Natural killer cell treated with Interleukin-12 subunit alpha and Interleukin-12 subunit beta and Interleukin-15 and Interleukin-18, amount 100 ng/mL, for 72 hours (primary cell): ENCODE results near the gene PGS1. TPM values are rescaled to one million over a fixed set of nuclear protein-coding genes. Genes with fewer than 3 reads are reported as not detected.

Source experiments
- ATAC-seq, 2 donors: fragments of 150-1000 bp; cut with Tn5 transposase in 1 of 2; sonication (Bioruptor Pico), chemical (Tn5 transposase) in 1 of 2; 2 replicates each; pipeline ENCODE4 v1.10.0; 2021
- DNase-seq: peaks from one replicate; pipeline ENCODE4 v3.0.0; 2022; ENCODE audit warnings: low spot score
- H3K27ac Mint-ChIP-seq, 2 donors: 1 replicate in 1 of 2; 2 replicates in 1 of 2; pipeline ENCODE4 v1.8.0; 2022; ENCODE audit warnings: mixed read lengths in 2 of 2, mild to moderate bottlenecking in 1 of 2, moderate library complexity in 1 of 2
- H3K27me3 Mint-ChIP-seq, 2 donors: 1 replicate in 1 of 2; 2 replicates in 1 of 2; pipeline ENCODE4 v1.8.0; 2022; ENCODE audit warnings: mixed read lengths in 2 of 2
- H3K36me3 Mint-ChIP-seq: one replicate; pipeline ENCODE4 v1.8.0; 2022; ENCODE audit warnings: mixed read lengths
- H3K4me1 Mint-ChIP-seq, 2 donors: 1 replicate in 1 of 2; 2 replicates in 1 of 2; pipeline ENCODE4 v1.8.0; 2022; ENCODE audit warnings: low read depth in 2 of 2, mixed read lengths in 2 of 2, mild to moderate bottlenecking in 1 of 2
- H3K4me3 Mint-ChIP-seq: one replicate; pipeline ENCODE4 v1.8.0; 2022; ENCODE audit warnings: mixed read lengths
- H3K9me3 Mint-ChIP-seq: 2 replicates; pipeline ENCODE4 v1.8.0; 2022; ENCODE audit warnings: mixed read lengths
- total RNA-seq, 2 donors: library from RNA; stranded (reverse); gene quantifications; one replicate each; pipeline ENCODE4 v1.2.3, GENCODE V29; 2022

The PGS1 gene
- total RNA-seq, 2 donors from 2014 or later, result 83.0 to 139 TPM

DNA sequence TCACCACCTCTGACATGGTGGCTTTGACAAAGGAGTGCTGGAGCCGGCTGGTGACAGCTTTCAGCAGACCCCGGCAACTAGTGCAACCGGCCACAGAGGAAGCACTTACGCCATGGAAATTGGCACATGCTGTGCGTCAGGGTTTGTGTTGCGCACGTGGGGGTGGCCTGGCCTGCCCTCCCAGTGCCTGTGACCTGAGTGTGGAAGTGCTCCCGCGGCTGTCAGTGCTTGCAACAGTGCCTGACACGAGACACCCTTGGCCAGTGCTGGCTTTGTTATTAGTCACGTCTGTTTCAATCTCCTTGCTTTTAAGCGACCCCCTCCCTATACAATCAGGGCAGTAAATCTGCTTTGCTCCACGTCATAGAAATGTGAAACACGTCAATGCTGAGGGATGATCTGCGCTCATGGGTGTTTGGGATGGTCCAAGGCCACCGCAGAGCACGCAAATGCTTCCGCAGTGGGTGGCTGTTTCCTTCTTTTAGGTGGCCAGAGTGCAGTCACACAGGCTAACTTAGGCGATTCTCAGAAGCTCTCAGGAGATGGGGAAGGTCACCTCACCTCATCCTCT, 64.3 kb downstream of the PGS1 start:
- ATAC-seq (peak; percentile 62), DNase-seq (no peak)
- Mint-ChIP-seq H3K36me3 (no peaks in the 10 kb centered on the region), H3K9me3 (no peaks in the 10 kb centered on the region), H3K27me3 (no peaks in the 10 kb centered on the region), H3K4me3 (no peak overlapping the region), H3K4me1 (peaks cover 0 to 5% of the 10 kb centered on the region in 2 donors), H3K27ac (no peak overlapping the region)

DNA sequence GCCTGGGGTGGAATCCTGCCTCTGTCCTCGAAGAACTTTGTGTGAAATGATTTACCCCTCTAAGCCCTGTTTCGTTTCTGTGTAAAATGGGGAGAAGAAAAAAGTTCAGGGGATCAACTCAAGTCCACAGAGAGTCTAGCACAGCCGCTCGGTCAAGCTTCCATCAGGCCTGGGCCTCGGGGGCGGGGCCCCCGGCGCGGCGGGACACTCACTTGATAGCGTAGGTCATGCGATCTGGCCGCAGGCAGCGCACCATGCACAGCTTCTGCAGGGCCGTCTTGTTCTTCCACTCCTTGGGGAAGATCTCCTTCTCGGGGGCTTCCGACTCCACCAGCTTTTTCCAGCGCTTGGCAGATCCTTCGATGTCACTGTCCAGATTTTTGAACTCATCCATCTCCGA, 65.9 kb downstream of the PGS1 start:
- Mint-ChIP-seq H3K4me1 (peaks cover 0 to 2% of the 10 kb centered on the region in 2 donors), H3K9me3 (no peaks in the 10 kb centered on the region)
- no peak for ATAC-seq

DNA sequence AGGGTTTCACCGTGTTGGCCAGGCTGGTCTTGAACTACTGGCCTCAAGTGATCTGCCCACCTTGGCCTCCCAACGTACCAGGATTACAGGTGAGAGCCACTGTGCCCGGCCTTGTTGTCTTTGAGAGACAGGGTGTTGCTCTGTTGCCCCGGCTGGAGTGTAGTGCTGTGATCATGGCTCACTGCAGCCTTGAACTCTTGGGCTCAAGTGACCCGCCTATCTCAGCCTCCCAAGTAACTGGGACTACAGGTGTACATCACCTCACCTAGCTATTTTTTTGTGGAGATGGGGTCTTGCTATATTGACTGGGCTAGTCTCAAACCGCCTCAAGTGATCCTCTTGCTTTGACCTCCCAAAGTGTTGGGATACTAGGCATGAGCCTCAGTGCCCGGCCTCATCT, 68.4 kb downstream of the PGS1 start:
- DNase-seq (no peak), ATAC-seq (no peak)
- Mint-ChIP-seq H3K9me3 (no peaks in the 10 kb centered on the region), H3K4me3 (no peak overlapping the region), H3K4me1 (no peaks in the 10 kb centered on the region), H3K27me3 (no peaks in the 10 kb centered on the region), H3K27ac (no peak overlapping the region), H3K36me3 (no peaks in the 10 kb centered on the region)

More for the DNA sequence above, 65.9 kb downstream of the PGS1 start:
- Mint-ChIP-seq H3K27me3 (no peaks in the 10 kb centered on the region), H3K27ac (no peak overlapping the region), H3K4me3 (no peak overlapping the region), H3K36me3 (no peaks in the 10 kb centered on the region)
- DNase-seq, result no peak

DNA sequence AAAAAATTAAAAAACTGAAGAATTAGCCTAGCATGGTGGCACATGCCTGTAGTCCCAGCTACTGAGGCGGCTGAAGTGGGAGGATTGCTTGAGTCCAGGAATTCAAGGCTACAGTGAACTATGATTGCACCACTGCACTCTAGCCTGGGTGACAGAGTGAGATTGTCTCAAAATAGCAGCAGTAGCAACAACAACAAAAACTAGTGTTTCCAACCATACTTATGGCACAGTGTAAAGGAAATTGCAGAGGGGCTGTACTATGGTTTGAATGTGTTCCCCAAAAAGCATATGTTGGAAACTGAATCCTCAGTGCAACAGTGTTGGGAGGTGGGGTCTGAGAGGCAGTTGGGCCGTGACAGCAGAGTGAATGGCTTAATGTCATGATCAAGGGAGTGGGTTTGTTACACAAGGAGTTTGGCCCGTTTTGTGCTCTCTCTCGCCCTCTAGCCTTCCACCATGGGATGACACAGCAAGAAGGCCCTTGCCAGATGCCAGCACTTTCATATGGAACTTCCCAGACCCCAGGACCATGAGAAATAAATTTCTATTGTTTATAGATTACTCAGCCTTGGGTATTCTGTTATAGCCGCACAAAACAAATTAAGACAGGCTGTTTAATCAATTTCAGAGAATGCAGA, 70.0 kb downstream of the PGS1 start:
- no peak overlapping the region for H3K4me3 Mint-ChIP-seq
- H3K36me3 Mint-ChIP-seq, result no peaks in the 10 kb centered on the region
- no peaks in the 10 kb centered on the region for H3K4me1 Mint-ChIP-seq
- no peak for ATAC-seq
- H3K9me3 Mint-ChIP-seq, result no peaks in the 10 kb centered on the region
- H3K27ac Mint-ChIP-seq, result no peak overlapping the region
- DNase-seq, result no peak
- H3K27me3 Mint-ChIP-seq, result no peaks in the 10 kb centered on the region

- Mint-ChIP-seq H3K4me1 (no peaks in the 10 kb centered on the region), H3K36me3 (no peaks in the 10 kb centered on the region), H3K27me3 (no peaks in the 10 kb centered on the region), H3K4me3 (no peak overlapping the region), H3K27ac (no peak overlapping the region), H3K9me3 (no peaks in the 10 kb centered on the region)
- no peak for ATAC-seq
- DNase-seq, result no peak
These were observed 71.6 kb downstream of the PGS1 start for GRCh38 chr17:78449983-78450595.

DNA sequence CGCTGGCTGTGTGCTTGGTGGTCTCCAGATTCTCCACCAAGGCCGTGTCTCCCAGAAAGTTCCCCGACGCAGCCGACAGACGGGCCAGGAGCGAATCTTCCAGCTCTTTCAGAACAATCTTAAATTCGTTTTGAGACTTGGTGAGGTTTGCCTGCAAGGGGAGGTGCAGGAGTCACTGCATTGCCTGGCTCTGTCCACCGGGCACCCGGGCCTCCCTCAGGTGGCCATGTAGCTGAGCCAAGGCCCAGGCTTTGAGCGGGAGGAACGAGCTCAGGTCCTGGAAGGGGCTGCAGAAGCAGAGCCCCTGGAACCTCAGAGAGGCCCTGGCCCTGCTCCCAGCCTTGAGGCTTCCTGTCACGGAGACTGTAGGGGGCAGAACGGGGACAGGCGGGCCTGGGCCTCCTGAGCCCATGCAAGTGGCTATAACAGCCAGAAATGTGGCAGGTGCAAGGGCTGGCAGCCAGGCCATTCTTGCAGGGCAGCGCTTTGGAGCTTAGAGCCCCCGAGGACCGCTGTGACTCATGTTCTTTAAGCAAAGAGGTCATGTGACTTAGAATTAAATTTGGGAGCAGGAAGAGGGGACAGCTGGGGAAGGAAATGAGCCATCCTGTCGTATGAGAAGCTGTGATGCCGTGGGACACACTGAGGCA, 72.4 kb downstream of the PGS1 start:
- ATAC-seq, result no peak
- H3K36me3 Mint-ChIP-seq, result no peaks in the 10 kb centered on the region
- no peak overlapping the region for H3K4me3 Mint-ChIP-seq
- no peak for DNase-seq
- no peaks in the 10 kb centered on the region for H3K27me3 Mint-ChIP-seq
- H3K9me3 Mint-ChIP-seq, result no peaks in the 10 kb centered on the region
- no peaks in the 10 kb centered on the region for H3K4me1 Mint-ChIP-seq
- no peak overlapping the region for H3K27ac Mint-ChIP-seq

- ATAC-seq (no peak), DNase-seq (no peak)
- H3K4me3 Mint-ChIP-seq, result no peak overlapping the region
- no peaks in the 10 kb centered on the region for H3K9me3 Mint-ChIP-seq
- H3K27ac Mint-ChIP-seq, result no peak overlapping the region
- H3K27me3 Mint-ChIP-seq, result no peaks in the 10 kb centered on the region
- no peaks in the 10 kb centered on the region for H3K4me1 Mint-ChIP-seq
- H3K36me3 Mint-ChIP-seq, result no peaks in the 10 kb centered on the region
These were observed 73.3 kb downstream of the PGS1 start for GRCh38 chr17:78451753-78452152.

DNA sequence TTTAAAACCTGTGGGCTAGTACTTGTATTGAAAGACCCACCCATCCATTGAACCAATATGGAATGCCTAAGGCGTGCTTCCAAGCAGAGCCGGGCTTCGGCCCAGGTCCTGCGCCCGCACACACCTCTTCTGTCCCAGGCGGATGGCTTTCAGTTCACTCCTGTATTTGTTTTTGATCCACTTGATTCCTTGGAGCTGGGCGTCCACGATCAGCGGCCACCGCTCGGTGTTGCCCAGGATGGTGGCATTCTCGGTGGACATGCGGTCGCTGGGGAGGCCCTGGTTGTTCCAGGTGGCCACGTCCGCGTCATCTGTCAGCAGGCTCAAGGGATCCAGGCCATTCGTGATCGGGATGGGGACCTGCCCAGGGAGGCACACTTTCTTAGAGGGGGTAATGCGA, 75.9 kb downstream of the PGS1 start:
- Mint-ChIP-seq H3K27ac (no peak overlapping the region), H3K4me1 (no peaks in the 10 kb centered on the region), H3K4me3 (no peak overlapping the region), H3K9me3 (no peaks in the 10 kb centered on the region), H3K36me3 (no peaks in the 10 kb centered on the region), H3K27me3 (no peaks in the 10 kb centered on the region)
- no peak for DNase-seq
- no peak for ATAC-seq

DNA sequence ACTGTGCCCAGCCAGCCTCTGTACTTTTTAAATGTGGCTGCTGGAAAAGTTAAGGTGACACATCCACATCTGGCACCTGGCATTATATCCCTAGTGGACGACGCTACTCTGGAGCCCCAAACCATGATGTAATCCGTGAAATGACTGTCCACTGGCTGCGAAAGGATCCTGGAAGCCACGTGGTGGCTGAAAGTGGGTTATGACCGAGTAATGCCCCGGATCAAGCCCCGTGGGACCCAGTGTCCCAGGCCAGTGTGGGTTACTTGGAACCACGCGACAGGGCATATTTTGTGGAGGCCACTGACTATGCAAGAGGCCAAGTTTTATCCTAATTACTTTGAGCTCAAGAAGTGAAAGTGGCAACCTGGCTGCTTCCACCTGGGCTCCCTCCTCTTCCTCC, 79.6 kb downstream of the PGS1 start:
- Mint-ChIP-seq H3K36me3 (no peaks in the 10 kb centered on the region), H3K4me3 (no peak overlapping the region), H3K27me3 (no peaks in the 10 kb centered on the region), H3K27ac (no peak overlapping the region), H3K9me3 (no peaks in the 10 kb centered on the region), H3K4me1 (no peaks in the 10 kb centered on the region)
- ATAC-seq, result no peak
- DNase-seq, result no peak

DNA sequence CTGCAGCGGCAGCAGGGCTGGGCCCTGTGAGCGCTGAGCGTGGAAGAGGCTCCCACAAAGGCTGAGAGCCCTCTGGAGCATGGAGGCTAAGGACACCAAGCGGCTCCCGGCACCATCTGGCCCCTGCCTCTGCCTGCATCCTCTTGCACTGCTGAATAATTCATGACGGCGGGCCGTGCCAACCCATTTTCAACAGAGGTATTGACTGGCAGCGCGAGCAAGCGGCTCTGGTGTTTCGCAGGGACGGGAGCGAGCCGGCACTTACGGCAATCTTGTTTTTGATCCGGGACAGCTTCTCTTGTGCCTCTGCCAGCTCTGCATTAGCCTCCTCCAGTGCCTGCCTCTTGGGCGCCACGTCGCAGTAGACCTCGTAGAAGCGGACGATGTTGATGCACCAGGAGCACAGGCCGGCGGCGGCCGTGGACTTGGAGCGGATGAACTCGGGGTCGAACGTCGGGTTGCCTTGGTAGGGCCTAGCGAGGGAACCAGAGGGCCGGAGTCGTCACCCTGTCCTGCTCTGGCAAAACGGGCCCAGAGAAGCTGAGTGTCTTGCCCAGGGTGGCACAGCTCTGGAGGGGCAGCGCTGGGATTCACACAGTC, 80.4 kb downstream of the PGS1 start:
- Mint-ChIP-seq H3K36me3 (no peaks in the 10 kb centered on the region), H3K27me3 (no peaks in the 10 kb centered on the region), H3K27ac (no peak overlapping the region), H3K4me3 (no peak overlapping the region), H3K9me3 (no peaks in the 10 kb centered on the region), H3K4me1 (no peaks in the 10 kb centered on the region)
- ATAC-seq (no peak), DNase-seq (no peak)

DNA sequence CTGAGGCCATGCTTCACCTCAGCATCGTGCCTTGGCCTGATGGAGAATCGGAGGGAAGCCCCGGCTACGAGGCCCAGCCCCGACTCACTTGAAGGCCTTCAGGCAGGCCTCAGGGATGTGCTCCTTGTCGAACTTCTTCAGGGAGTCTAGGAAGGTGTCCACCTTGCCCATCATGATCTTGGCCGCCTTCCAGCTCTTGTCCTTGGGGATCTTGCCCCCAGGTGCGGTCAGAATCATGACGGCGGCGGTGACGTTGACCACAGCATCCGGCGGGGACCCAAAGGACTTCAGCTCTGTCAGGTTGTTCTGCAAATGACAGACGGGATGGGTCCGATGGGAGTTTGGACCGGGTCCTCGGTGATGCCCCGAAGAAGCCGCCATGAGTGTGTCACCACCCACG, 81.2 kb downstream of the PGS1 start:
- Mint-ChIP-seq H3K36me3 (no peaks in the 10 kb centered on the region), H3K4me1 (no peaks in the 10 kb centered on the region), H3K9me3 (no peaks in the 10 kb centered on the region), H3K27ac (no peak overlapping the region), H3K4me3 (no peak overlapping the region), H3K27me3 (no peaks in the 10 kb centered on the region)
- ATAC-seq (no peak), DNase-seq (no peak)

DNA sequence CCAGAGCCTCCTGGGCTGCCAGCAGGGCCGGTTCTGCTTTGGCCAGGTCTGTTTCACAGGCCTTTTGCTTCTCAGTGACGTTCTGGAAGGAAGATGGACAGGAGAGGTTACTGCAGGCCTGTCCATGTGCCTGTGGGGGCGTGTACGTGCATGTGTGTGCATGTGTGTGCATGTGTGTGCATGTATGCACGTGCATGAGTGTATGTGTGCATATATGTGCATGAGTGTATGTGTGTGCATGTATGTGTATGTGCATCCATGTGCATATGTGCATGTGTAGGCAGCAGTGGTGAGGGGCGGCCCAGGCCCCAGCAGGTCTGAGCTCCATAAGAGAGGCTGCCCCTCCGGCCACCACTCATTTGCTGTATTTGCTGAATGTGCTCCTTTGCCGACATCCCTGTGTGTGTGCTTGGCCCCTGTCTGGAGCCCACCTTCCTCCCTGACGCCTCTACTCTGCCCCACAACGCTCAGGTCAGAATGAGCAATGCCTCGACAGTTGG, 81.8 kb downstream of the PGS1 start:
- ATAC-seq (peak in 1 of 2 donors; percentile 21), DNase-seq (no peak)
- H3K4me3 Mint-ChIP-seq, result no peak overlapping the region
- no peaks in the 10 kb centered on the region for H3K36me3 Mint-ChIP-seq
- no peak overlapping the region for H3K27ac Mint-ChIP-seq
- H3K4me1 Mint-ChIP-seq, result no peaks in the 10 kb centered on the region
- H3K9me3 Mint-ChIP-seq, result no peaks in the 10 kb centered on the region
- H3K27me3 Mint-ChIP-seq, result no peaks in the 10 kb centered on the region

GRCh38 chr17:78460951-78461798, 82.7 kb downstream of the PGS1 start:
- Mint-ChIP-seq H3K4me1 (no peaks in the 10 kb centered on the region), H3K9me3 (no peaks in the 10 kb centered on the region), H3K36me3 (no peaks in the 10 kb centered on the region), H3K27ac (no peak overlapping the region), H3K4me3 (no peak overlapping the region), H3K27me3 (no peaks in the 10 kb centered on the region)
- ATAC-seq (no peak), DNase-seq (no peak)
